Neural progenitor cell (in vitro differentiated cells): ENCODE measurements around the gene TAP2.

Experiments
- CTCF ChIP-seq: fragments of 200-600 bp; sonication (generic); IDR thresholded peaks from 2 replicates; pipeline ENCODE4 v1.5.1; 2017; ENCODE audit warnings: antibody characterized with exemption, mild to moderate bottlenecking
- EZH2 ChIP-seq: fragments of 200-600 bp; sonication (generic); IDR thresholded peaks from 2 replicates; pipeline ENCODE4 v1.6.1; 2017; ENCODE audit warnings: antibody characterized with exemption, mild to moderate bottlenecking, moderate library complexity

GRCh38 chr6:32867022-32867477 lies 28.5 kb upstream of the TAP2 start:
- TF ChIP-seq EZH2 = no peak
- TF ChIP-seq CTCF = no peak
